Adipose tissue (tissue), 3 donors: Measurements from ENCODE around the gene PODXL2. TPM values are rescaled to one million over a fixed set of nuclear protein-coding genes. Genes with fewer than 3 reads are reported as not detected.

Experiments
- H3K27ac ChIP-seq: one replicate; pipeline ENCODE4 v1.5.1; 2013; ENCODE audit warnings: low read depth, low read length
- WGBS, 3 donors: extraction: QIAGEN DNeasy Blood & Tissue Kit; methylation state at CpG; one replicate each; pipeline ENCODE4 v1.1.7; 2013; 5-methylcytosine and 5-hydroxymethylcytosine counted together
- polyA plus RNA-seq, 3 donors: library from polyadenylated mRNA; stranded (reverse); fragments of 200-250 nt; gene quantifications; one replicate each; pipeline ENCODE4 v1.2.3, GENCODE V29; 2013
- donor health status: healthy with polysubstance abuse.
- donor health status: Bipolar disorder and iron deficiency.
- donor health status: healthy.

The PODXL2 gene
- polyA plus RNA-seq, 3 donors, result 1.6 to 7.2 (median 4.3) TPM

DNA sequence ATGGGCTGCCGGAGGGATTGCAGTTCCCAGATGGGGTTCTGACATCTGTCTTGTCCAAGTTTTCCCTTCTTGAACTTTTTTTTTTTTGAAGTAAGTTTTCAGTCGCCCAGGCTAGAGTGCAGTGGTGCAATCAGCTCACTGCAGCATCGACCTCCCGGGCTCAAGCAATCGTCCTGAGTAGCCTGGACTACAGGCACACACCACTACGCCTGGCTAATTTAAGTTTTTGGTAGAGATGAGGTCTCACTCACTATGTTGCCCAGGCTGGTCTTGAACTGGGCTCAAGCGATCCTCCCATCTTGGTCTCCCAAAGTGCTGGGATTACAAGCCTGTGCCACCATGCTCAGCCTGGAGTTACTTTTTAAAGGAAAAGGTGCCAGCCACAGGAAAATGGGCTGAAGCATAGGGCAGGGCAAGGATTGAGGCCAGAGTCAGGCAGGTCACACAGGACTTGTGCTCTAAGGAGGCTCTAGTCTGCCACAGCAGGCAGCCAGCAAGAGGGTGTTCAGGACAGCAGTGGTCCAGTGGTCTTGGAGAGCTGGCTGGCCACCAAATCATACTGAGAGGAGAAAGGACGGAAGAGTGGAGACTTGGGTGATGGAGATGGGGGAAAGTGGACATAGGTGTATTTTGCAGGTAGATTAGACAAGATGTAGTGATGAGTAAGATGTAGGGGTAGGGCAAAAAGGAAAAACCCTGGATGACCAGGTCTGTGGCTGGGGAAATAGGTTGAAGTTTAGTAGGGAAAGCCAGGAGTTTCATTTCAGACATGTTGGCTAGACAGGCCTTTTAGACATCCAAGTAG lies 6.0 kb upstream of the PODXL2 start:
- 85 to 91% (median 89%) methylated on average over 8 of the region's 8 CpGs for WGBS, 3 donors
- H3K27ac ChIP-seq, result no peak overlapping the region

- WGBS, 3 donors, result 88 to 94% (median 90%) methylated on average over 5 of the region's 5 CpGs
- H3K27ac ChIP-seq, result no peak overlapping the region
Measured at GRCh38 chr3:127624063-127624462, 4.9 kb upstream of the PODXL2 start.

DNA sequence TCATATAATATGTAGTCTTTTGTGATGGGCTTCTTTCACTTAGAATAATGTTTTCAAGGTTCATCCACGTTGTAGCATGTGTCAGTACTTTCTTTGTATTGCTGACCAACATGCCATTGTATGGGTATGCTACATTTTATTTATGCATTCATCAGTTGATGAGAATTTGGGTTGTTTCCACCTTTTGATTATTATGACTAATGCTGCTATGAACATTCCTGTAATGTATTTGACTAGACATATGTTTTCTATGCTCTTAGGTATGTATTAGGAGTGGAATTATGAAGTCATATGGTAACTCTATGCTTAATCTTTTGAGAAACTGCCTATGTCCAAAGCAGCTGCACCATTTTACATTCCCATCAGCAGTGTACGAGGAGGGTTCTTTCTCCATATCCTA lies 3.2 kb upstream of the PODXL2 start:
- no peak overlapping the region for H3K27ac ChIP-seq
- 40 to 50% (median 44%) methylated on average over 2 of the region's 2 CpGs for WGBS, 3 donors

- no peak overlapping the region for H3K27ac ChIP-seq
- WGBS, 3 donors, result 77 to 83% (median 79%) methylated on average over 4 of the region's 4 CpGs
Measured at GRCh38 chr3:127628426-127628787, 578 bp upstream of the PODXL2 start.

- 15 to 24% (median 17%) methylated on average over 45 to 65 of the region's 65 CpGs for WGBS, 3 donors
- H3K27ac ChIP-seq, result no peak overlapping the region
Measured at GRCh38 chr3:127629467-127630403, 750 bp downstream of the PODXL2 start.

GRCh38 chr3:127630811-127631714 lies 2.1 kb downstream of the PODXL2 start:
- no peak overlapping the region for H3K27ac ChIP-seq
- WGBS, 3 donors, result 81 to 92% (median 89%) methylated on average over 12 of the region's 12 CpGs

- no peak overlapping the region for H3K27ac ChIP-seq
- 66 to 77% (median 73%) methylated on average over 8 of the region's 8 CpGs for WGBS, 3 donors
Measured at GRCh38 chr3:127632035-127632820, 3.2 kb downstream of the PODXL2 start.

DNA sequence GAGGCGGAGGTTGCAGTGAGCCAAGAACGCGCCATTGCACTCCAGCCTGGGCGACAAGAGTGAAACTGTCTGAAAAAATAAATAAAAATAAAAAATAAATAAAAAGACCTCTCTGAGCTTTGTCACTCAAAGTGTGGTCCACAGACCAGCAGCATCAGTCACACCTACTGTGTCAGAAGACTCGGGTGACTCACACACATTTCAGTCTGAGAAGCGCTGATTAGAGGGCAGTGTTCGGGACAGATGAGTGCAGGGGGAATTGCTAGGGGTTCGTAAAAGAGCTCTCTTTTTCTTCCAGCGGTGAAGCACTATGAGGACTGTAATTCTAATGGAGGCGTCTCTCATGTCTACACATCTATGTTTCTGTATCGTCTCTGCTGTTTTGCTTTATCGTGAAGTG lies 5.7 kb downstream of the PODXL2 start:
- no peak overlapping the region for H3K27ac ChIP-seq
- 95 to 96% (median 96%) methylated on average over 12 of the region's 12 CpGs for WGBS, 3 donors

DNA sequence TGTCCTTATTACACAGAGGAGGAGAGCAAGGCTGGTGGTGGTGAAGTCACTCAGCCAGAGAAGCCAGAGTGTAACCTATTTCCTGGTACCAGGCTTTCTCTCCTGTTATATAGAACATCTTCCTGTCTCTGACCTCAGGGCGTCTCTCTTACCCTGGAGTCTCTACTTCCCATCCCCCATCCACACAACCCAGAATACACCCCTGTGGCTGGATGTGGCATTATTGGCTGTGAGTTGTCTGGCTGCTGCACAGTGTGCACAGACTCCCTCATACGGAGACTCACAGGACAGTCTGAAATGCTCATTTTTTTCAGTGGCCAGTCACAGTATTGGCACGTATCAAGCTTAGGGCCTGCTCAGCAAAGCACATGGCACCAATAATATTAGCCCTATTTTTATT lies 8.6 kb downstream of the PODXL2 start:
- 68 to 73% (median 70%) methylated on average over 3 of the region's 3 CpGs for WGBS, 3 donors
- H3K27ac ChIP-seq, result no peak overlapping the region

- no peak overlapping the region for H3K27ac ChIP-seq
Measured at GRCh38 chr3:127637971-127638370, 9.0 kb downstream of the PODXL2 start.

DNA sequence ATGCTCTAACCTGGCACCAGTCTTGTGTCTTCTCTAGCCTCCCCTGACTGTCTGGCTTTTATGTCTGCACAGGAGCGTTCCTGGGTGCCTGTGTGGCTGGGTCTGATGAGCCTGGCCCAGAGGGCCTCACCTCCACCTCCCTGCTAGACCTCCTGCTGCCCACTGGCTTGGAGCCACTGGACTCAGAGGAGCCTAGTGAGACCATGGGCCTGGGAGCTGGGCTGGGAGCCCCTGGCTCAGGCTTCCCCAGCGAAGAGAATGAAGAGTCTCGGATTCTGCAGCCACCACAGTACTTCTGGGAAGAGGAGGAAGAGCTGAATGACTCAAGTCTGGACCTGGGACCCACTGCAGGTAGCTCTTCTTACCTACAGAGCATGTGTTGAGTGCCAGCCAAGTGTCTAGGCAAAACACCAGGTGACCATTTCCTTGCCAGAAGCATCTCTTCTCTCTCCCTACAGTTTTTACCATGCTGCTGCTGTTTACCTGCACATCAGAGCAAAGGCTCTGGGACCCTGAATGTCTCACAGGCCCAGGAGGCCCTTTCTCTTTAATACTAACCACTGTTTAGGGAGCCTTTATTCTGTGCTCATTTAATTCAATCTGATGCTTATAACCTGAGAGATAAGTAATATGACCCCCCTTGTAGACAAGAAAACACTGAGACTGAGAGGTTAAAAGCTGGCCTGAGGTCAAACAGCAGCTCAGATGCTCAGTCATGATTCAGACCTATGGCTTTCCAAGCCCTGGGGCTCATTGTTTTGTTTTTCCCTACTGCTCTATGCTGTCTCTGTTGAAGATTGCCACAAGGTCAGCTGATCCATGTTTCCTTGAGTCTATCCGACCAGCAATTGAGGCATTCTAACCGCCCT lies 10.4 kb downstream of the PODXL2 start:
- 86 to 91% (median 90%) methylated on average over 5 of the region's 5 CpGs for WGBS, 3 donors
- H3K27ac ChIP-seq, result no peak overlapping the region

DNA sequence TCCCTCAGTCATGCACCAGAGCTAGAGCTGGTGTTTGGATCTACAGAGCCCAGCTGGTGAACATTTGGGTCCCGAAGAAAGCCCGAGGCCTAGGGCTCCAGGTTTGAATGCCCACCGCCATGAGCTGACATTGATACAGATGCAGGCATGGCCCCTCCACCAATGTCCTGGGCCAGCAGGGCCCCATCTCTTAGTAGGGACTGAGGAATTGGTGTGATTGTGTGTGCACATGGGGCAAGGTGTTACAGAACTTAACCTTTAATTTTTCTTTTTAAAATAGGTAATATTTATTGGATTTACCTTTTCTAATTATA lies 11.0 kb downstream of the PODXL2 start:
- 94 to 100% (median 99%) methylated on average over 3 of the region's 3 CpGs for WGBS, 3 donors
- no peak overlapping the region for H3K27ac ChIP-seq

DNA sequence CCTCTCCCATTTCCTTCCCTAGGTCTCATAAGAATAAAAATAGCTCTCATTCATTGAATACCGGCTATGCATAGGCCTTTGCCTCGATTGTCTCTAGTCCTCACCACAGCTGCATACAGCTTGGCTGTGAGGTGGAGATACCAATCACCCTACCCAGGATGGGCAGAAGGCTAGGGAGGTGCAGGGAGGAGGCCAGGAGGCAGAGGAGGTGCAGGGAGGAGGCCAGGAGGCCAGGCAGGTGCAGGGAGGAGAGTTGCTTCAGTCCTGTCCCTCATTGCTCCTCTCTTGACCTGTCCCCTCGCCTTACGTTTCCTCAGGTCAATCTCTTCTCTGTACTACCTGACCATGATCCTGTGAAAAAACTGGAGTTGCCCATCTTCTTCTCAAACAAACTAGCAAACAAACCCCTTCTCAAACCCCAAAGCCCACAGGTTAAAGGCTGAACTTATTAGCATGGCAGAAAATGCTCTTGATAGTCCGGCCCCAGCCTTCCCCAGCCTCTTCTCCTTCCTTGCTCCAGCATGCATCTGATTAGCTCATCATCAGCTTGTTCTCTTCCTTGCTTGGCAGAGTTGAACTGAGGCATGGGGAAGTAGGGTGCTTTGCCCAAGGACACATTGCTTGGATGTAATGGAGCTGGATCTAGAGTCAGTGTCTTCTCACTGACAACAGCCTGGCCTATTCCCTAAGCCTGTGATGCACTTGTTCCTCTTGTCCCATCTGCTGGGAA lies 15.8 kb downstream of the PODXL2 start:
- no peak overlapping the region for H3K27ac ChIP-seq
- 70 to 84% (median 74%) methylated on average over 5 of the region's 5 CpGs for WGBS, 3 donors

DNA sequence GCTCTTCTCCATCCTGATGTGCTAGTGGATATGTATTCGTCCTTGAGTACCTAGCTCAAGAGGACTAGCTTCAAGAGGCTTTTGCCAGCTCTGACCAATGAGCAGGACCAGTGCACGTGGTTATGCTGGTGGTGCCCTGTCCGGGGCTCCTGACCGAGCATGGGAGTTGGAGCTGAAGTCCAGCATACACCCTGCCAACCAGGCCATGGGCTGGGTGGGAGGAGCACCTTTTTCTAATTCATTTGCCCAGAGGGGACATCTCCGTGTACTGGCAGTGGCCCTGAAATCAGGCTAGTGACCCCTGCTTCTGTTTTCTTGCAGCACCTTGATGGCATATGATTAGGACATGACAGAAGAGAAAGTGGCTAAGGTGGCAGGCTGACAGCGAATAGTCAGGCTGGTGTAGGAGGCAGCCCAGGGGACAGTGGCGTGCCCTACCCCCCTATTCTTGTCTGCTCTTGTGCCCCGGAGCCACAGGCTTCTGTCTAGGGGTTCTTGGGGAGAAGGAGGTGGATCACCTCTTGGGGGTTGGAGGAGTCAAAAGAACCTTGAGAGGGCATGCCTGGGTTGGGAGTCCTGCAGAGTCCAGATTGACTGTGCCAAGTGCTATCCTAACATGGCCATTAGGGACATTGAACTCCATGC lies 16.5 kb downstream of the PODXL2 start:
- 93 to 96% (median 95%) methylated on average over 8 of the region's 8 CpGs for whole genome bisulfite sequencing, 3 donors

DNA sequence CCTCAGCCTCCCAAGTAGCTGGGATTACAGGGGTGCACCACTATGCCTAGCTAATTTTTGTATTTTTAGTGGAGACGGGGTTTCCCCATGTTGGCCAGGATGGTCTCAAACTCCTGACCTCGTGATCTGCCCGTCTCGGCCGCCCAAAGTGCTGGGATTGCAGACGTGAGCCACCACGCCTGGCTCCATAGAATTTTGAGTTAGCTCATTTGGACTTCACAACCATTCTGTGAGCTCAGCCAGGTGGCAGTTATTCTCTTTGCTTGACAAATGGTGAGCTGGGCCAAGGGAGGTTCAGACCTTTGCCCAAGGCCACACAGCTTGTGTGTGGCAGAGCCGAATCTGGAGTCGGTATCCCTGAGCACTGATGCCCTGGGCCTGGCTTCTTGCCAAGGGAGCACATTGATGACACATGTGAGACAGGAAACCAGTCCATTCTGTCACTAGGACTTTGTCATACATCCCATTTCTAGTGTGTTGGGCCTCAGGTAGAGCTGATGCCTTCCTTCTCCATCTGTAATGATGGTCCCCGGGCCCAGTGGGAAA lies 17.6 kb downstream of the PODXL2 start:
- no peak overlapping the region for H3K27ac ChIP-seq
- 79 to 93% (median 93%) methylated on average over 10 of the region's 10 CpGs for whole genome bisulfite sequencing, 3 donors

More for the DNA sequence above, 16.5 kb downstream of the PODXL2 start:
- no peak overlapping the region for H3K27ac ChIP-seq
